HEK293 (cell line): ENCODE data around the gene TBC1D8.

ENCODE experiments used
- CTCF ChIP-seq: fragments of 450-650 bp; formaldehyde crosslinking; IDR thresholded peaks from 2 replicates; pipeline ENCODE4 v1.5.1; 2016; ENCODE audit warnings: missing biosample characterization, missing genetic modification characterization
- MZF1 ChIP-seq: fragments of 450-650 bp; formaldehyde crosslinking; IDR thresholded peaks from 2 replicates; pipeline ENCODE4 v1.5.1; 2017; ENCODE audit warnings: missing biosample characterization, missing genetic modification characterization, borderline replicate concordance
- ZBTB17 ChIP-seq: fragments of 450-650 bp; formaldehyde crosslinking; IDR thresholded peaks from 2 replicates; pipeline ENCODE4 v1.5.1; 2016; ENCODE audit warnings: missing biosample characterization, missing genetic modification characterization
- ZBTB7A ChIP-seq: fragments of 450-650 bp; formaldehyde crosslinking; IDR thresholded peaks from 2 replicates; pipeline ENCODE4 v1.5.1; 2016; ENCODE audit warnings: low read depth, missing biosample characterization, missing genetic modification characterization
- ZNF184 ChIP-seq: fragments of 450-650 bp; IDR thresholded peaks from 2 replicates; pipeline ENCODE4 v1.5.1; 2018; ENCODE audit warnings: missing biosample characterization, mild to moderate bottlenecking, missing genetic modification characterization
- ZNF529 ChIP-seq: fragments of 450-650 bp; formaldehyde crosslinking; IDR thresholded peaks from 2 replicates; pipeline ENCODE4 v1.5.1; 2017; ENCODE audit warnings: missing genetic modification characterization, missing biosample characterization; ENCODE audit not compliant: insufficient replicate concordance
- ZSCAN5A ChIP-seq: fragments of 450-650 bp; formaldehyde crosslinking; IDR thresholded peaks from 2 replicates; pipeline ENCODE4 v1.5.1; 2016; ENCODE audit warnings: missing biosample characterization, missing genetic modification characterization

- TF ChIP-seq ZBTB7A (tag by site-specific recombination): no peak
- no peak for TF ChIP-seq ZNF184
- TF ChIP-seq ZNF529 (tag by site-specific recombination): no peak
- TF ChIP-seq CTCF (tag by site-specific recombination): no peak
- no peak for TF ChIP-seq MZF1 (tag by site-specific recombination)
- no peak for TF ChIP-seq ZBTB17
- TF ChIP-seq ZSCAN5A (tag by site-specific recombination): no peak
These were observed 143.5 kb downstream of the TBC1D8 start for GRCh38 chr2:101007415-101008345.
